ENCODE results near the gene ERBB4.

GRCh38 chr2:211376410-211376809 is 1162.2 kb downstream of the ERBB4 start:
- TF ChIP-seq SIN3A (IDR thresholded peaks at IDR 0.05; ENCODE audit: borderline replicate concordance, insufficient read depth, low read depth, low read length) (no peak), CTCF (IDR thresholded peaks at IDR 0.05) (no peak)
- TF ChIP-seq, protein P1, sequence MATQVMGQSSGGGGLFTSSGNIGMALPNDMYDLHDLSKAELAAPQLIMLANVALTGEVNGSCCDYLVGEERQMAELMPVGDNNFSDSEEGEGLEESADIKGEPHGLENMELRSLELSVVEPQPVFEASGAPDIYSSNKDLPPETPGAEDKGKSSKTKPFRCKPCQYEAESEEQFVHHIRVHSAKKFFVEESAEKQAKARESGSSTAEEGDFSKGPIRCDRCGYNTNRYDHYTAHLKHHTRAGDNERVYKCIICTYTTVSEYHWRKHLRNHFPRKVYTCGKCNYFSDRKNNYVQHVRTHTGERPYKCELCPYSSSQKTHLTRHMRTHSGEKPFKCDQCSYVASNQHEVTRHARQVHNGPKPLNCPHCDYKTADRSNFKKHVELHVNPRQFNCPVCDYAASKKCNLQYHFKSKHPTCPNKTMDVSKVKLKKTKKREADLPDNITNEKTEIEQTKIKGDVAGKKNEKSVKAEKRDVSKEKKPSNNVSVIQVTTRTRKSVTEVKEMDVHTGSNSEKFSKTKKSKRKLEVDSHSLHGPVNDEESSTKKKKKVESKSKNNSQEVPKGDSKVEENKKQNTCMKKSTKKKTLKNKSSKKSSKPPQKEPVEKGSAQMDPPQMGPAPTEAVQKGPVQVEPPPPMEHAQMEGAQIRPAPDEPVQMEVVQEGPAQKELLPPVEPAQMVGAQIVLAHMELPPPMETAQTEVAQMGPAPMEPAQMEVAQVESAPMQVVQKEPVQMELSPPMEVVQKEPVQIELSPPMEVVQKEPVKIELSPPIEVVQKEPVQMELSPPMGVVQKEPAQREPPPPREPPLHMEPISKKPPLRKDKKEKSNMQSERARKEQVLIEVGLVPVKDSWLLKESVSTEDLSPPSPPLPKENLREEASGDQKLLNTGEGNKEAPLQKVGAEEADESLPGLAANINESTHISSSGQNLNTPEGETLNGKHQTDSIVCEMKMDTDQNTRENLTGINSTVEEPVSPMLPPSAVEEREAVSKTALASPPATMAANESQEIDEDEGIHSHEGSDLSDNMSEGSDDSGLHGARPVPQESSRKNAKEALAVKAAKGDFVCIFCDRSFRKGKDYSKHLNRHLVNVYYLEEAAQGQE (IDR thresholded peaks at IDR 0.05; ENCODE audit: insufficient read depth in 1 of 2, low read depth in 2 of 2, low read length in 1 of 2): no peak
